HFFc6 (cell line): ENCODE results near the gene ZC3H11A. TPM values are rescaled to one million over a fixed set of nuclear protein-coding genes. Genes with fewer than 3 reads are reported as not detected.
"Not testable (repeated sequence)": the region's sequence is repeated elsewhere in the genome, so short reads cannot be mapped to it uniquely, and the experiment has no call there.

Experiments used
- DNase-seq: peaks from one replicate; pipeline ENCODE4 v3.0.0-alpha.2; 2018
- H3K27ac Mint-ChIP-seq: 2 replicates; pipeline ENCODE4 v1.8.0; 2020; ENCODE audit warnings: mild to moderate bottlenecking, mixed read lengths
- H3K27me3 Mint-ChIP-seq: 2 replicates; pipeline ENCODE4 v1.8.0; 2021; ENCODE audit warnings: mild to moderate bottlenecking, moderate library complexity, mixed read lengths; ENCODE audit not compliant: insufficient read depth
- H3K36me3 Mint-ChIP-seq: 2 replicates; pipeline ENCODE4 v1.8.0; 2021; ENCODE audit warnings: low read depth, mixed read lengths
- H3K4me1 Mint-ChIP-seq: 2 replicates; pipeline ENCODE4 v1.8.0; 2020; ENCODE audit warnings: low read depth, mixed read lengths
- H3K4me3 Mint-ChIP-seq: 2 replicates; pipeline ENCODE4 v1.8.0; 2020; ENCODE audit warnings: mild to moderate bottlenecking, moderate library complexity, mixed read lengths
- H3K9me3 Mint-ChIP-seq: 2 replicates; pipeline ENCODE4 v1.8.0; 2020; ENCODE audit warnings: mild to moderate bottlenecking, mixed read lengths
- long read RNA-seq: library from polyadenylated mRNA; unstranded; transcript quantifications from one replicate; pipeline ENCODE4 v2.0.0, GENCODE V29; 2019
- total RNA-seq, 6 experiments: library from RNA; stranded (reverse); fragmentation: NEBNext Ultra II Directional; extraction: Animal tissue kit (Norgen Biotek cat#: 25700); gene quantifications; 2 replicates in 1 of 6; 3 replicates in 5 of 6; pipeline ENCODE4 v1.2.3, GENCODE V29; 2021
- TF ChIP-seq, protein P1 (sequence below): fragments of 200-600 bp; sonication (generic); IDR thresholded peaks from 2 replicates; pipeline ENCODE4 v1.5.0; 2021; ENCODE audit warnings: antibody characterized with exemption, mild to moderate bottlenecking

Gene ZC3H11A
- total RNA-seq: 10 to 100 TPM; 53.7 to 66.3 (median 59.2) TPM
- long read RNA-seq, full-length matches to known transcripts: 7 of 51 reads
- long read RNA-seq, partial matches to known transcripts: 32 of 51 reads
- long read RNA-seq, other reads (novel, unspliced or antisense): 12 of 51 reads

DNA sequence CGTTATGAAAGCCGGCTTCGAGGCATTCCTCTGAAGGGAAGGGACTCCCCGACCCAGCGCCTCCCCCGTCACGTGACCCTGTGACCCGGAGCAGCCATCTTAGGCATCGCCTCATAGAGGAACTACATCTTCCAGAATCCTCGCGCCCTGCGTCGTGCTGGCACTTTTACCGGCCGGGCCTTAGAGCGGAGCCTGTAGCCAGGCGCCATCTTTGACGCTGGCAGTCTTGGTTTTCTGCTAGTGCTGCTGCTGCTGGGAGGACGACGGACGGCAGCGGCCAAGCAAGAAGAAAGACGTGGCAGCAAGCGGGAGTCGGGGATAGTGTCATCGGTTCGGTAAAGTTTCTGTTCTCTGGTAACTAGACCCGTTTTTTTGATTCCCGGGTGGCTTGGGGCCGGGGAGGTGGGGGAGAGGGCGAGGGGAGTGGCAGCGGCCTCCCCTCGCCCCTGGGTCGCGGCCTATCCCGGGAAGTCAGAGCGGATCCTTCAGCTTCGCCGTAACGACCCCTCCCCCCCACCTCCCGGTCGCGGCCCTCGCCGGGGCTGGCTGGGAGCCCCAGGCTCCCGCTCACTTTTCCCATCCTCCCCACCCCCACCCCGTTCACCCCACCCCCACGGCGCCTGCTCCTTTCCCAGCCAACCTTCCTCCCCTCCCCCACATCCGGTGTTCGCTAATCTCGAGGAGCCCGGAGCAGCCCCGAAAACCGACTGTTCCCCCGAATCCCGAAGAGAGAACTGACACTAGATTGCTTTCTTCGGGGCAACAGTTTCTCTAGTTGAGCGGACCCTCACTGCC lies at the start of gene ZC3H11A, which contains the start of gene ZBED6:
Gene ZC3H11A, plus strand, starts transcription at position 183 of the 795 bp plus-strand sequence. CDS start 21,448 bp downstream, outside the sequence.
Gene ZBED6, plus strand, starts transcription at position 183 of the 795 bp plus-strand sequence. CDS start 1,900 bp downstream, outside the sequence.
- peaks cover 44% of the 10 kb centered on the region for H3K36me3 Mint-ChIP-seq

DNA sequence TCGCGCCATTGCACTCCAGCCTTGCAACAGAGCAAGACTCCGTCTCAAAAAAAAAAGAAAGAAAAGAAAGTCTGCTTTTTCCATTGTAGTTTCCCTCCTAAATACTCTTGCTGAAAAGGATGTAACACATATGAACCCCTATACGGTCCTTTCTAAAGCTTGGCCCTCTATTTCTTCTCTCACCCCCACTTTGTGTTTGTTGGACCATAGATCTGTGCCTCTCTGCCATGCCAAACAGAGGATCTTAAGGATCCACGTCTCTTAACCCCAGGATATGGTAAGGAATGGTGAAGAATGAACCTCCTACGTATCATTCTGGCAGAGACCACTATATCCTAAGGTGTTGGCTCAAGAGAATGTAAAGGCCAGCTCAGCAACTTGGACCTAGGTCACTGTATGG lies 49.1 kb upstream of the ZC3H11A start:
- H3K4me3 Mint-ChIP-seq: no peak overlapping the region; the same call in 1 of the 2 replicates
- H3K4me1 Mint-ChIP-seq: peaks cover 27% of the 10 kb centered on the region
- H3K9me3 Mint-ChIP-seq: no peaks in the 10 kb centered on the region; the same call in 1 of the 2 replicates
- H3K27me3 Mint-ChIP-seq: peaks cover 14% of the 10 kb centered on the region
- no peak overlapping the region for H3K27ac Mint-ChIP-seq
- peaks cover 31% of the 10 kb centered on the region for H3K36me3 Mint-ChIP-seq
- TF ChIP-seq, protein P1, sequence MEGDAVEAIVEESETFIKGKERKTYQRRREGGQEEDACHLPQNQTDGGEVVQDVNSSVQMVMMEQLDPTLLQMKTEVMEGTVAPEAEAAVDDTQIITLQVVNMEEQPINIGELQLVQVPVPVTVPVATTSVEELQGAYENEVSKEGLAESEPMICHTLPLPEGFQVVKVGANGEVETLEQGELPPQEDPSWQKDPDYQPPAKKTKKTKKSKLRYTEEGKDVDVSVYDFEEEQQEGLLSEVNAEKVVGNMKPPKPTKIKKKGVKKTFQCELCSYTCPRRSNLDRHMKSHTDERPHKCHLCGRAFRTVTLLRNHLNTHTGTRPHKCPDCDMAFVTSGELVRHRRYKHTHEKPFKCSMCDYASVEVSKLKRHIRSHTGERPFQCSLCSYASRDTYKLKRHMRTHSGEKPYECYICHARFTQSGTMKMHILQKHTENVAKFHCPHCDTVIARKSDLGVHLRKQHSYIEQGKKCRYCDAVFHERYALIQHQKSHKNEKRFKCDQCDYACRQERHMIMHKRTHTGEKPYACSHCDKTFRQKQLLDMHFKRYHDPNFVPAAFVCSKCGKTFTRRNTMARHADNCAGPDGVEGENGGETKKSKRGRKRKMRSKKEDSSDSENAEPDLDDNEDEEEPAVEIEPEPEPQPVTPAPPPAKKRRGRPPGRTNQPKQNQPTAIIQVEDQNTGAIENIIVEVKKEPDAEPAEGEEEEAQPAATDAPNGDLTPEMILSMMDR: no peak
- no peak for DNase-seq

More for the DNA sequence above, at the start of gene ZC3H11A, which contains the start of gene ZBED6:
- H3K9me3 Mint-ChIP-seq: no peaks in the 10 kb centered on the region
- H3K4me1 Mint-ChIP-seq: peaks cover 46% of the 10 kb centered on the region
- peak within 1 kb of the TSS; percentile 94 for H3K4me3 Mint-ChIP-seq
- TF ChIP-seq, protein P1: no peak
- peaks cover 7% of the 10 kb centered on the region; the same call in 1 of the 2 replicates for H3K27me3 Mint-ChIP-seq
- peak; percentile 99 for DNase-seq
- H3K27ac Mint-ChIP-seq: peak within 1 kb of the TSS; percentile 96

DNA sequence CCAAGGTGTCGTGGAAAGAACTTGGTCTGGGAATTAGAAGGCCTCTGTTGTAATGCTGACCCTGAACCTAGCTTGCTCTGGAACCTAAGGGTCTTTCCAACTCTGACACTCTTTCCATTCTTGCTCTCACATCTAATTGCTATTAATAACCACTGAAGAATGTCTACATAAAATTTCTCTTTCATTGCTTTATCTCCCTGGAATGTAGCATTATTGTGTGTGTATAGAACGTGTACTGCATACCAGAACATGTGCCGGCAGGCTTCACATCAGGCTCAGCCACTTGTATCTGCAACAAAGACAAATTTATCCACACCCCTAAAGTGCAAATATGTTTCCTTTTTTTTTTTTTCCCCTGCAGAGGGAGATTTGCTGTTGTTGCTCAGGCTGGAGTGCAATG lies 44.4 kb upstream of the ZC3H11A start:
- Mint-ChIP-seq H3K4me3 (no peak overlapping the region), H3K4me1 (peaks cover 15% of the 10 kb centered on the region), H3K27ac (no peak overlapping the region), H3K9me3 (no peaks in the 10 kb centered on the region; the same call in 1 of the 2 replicates), H3K36me3 (no peaks in the 10 kb centered on the region), H3K27me3 (no peaks in the 10 kb centered on the region; the same call in 1 of the 2 replicates)
- TF ChIP-seq, protein P1: peak; percentile 29
- DNase-seq: peak; percentile 72

DNA sequence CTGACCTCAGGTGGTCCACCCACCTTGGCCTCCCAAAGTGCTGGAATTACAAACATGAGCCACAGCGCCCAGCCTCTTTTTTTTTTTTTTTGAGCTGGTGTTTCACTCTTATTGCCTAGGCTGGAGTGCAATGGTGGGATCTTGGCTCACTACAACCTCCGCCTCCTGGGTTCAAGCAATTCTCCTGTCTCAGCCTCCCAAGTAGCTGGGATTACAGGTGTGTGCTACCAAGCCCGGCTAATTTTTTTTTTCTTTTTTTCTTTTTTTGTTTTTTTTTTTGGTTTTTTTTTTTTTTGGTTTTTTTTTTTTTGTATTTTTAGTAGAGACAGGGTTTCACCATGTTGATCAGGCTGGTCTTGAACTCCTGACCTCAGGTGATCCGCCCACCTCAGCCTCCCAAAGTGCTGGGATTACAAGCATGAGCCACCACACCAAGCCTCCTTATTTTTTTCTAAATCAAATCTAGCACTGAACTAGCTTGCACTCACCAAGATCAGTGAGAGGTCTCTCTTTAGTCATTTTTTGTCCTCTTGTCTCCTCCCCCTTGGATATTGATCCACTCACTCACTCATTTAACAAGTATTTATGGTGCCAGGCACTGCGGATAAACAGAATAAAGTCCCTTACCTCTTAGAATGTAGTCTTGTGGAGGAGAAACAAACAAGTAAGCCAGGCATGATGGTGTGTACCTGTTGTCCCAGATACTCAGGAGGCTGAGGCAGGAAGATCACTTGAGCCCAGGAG lies 43.6 kb upstream of the ZC3H11A start:
- H3K27ac Mint-ChIP-seq, H3K27me3 Mint-ChIP-seq, H3K36me3 Mint-ChIP-seq, H3K9me3 Mint-ChIP-seq, DNase-seq, H3K4me3 Mint-ChIP-seq: not testable (repeated sequence)
- H3K4me1 Mint-ChIP-seq: peaks cover 23% of the 10 kb centered on the region

DNA sequence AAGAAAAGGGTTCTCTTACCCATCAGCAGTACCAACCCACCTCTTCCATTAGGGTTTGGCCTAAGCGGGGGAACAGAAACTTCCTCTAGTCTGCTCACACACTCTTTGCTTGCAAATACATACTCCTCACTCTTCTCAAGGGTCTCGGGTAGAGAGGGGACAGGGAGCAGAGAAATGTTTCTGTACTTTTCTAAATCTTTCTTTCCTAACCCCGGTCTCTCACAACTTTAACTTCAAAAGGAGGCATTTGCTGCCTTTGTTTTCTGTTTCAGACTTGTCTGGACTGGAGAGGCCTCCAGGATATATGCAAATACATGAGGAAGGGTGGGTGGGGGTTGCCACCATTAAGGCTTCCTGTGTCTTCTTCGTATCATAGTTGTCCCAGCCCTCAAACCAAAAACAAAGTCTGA lies 41.0 kb upstream of the ZC3H11A start:
- Mint-ChIP-seq H3K27me3 (no peaks in the 10 kb centered on the region; the same call in 1 of the 2 replicates), H3K9me3 (no peaks in the 10 kb centered on the region), H3K4me3 (no peak overlapping the region), H3K36me3 (no peaks in the 10 kb centered on the region), H3K27ac (no peak overlapping the region), H3K4me1 (peaks cover 25% of the 10 kb centered on the region)
- TF ChIP-seq, protein P1: no peak
- no peak for DNase-seq
